ENCODE measurements around the gene ZNF622.
A peak's percentile ranks its signal among the peaks of the same experiment; 100 is the strongest.

The ZNF622 gene

DNA sequence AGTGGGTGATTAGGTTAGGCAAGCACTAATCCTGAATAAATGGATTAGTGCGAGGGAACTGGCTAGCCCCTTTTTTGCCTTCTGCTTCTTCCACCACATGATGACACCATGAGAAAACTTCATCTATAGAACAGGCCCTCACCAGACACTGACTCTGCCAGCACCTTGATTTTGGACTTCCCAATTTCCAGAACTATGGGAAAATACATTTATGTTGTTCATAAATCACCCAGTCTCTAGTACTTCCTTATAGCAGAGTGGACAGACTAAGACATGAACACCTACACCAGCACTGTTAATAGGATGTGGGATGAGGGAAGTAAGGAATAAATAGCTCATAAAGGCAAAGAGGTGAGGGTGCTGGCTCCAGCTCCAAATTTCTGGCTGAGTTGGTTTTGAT, 1.4 kb downstream of the ZNF622 start:
- TF ChIP-seq CTCF (conservative IDR thresholded peaks at IDR 0.05; ENCODE audit: low read depth, low read length) = no peak
- no peak for DNase-seq (ENCODE audit: low read depth)
- peak overlapping the region; percentile 92 for H3K4me3 ChIP-seq (ENCODE audit: low read depth, low read length)

- H3K4me3 ChIP-seq (ENCODE audit: low read depth, low read length) = peak overlapping the region; percentile 12
- peak; percentile 98 for DNase-seq (ENCODE audit: low read depth)
- TF ChIP-seq CTCF (conservative IDR thresholded peaks at IDR 0.05; ENCODE audit: low read depth, low read length) = no peak
Measured at GRCh38 chr5:16461782-16462181, 3.8 kb downstream of the ZNF622 start.

DNA sequence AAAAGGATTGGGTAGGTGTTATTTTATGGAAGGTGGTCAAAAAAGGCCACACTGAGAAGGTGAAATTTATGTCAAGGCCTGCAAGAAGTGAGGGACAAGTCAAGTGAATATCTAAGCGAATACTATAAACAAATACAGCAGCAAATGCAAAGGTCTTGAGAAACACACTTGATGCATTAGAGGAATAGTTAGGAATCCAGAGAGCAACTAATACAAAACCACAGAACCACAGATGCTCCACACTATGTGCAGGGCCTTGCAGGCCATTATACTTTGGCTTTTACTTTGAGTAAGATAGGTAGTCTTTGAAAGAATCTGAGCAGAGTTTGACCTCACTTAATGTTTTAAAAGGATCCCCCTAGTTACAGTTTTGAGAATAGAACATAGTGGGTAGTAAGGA, 4.6 kb downstream of the ZNF622 start:
- DNase-seq (ENCODE audit: low read depth) = peak; percentile 91
- H3K4me3 ChIP-seq (ENCODE audit: low read depth, low read length) = no peak overlapping the region
- TF ChIP-seq CTCF (conservative IDR thresholded peaks at IDR 0.05; ENCODE audit: low read depth, low read length) = no peak

DNA sequence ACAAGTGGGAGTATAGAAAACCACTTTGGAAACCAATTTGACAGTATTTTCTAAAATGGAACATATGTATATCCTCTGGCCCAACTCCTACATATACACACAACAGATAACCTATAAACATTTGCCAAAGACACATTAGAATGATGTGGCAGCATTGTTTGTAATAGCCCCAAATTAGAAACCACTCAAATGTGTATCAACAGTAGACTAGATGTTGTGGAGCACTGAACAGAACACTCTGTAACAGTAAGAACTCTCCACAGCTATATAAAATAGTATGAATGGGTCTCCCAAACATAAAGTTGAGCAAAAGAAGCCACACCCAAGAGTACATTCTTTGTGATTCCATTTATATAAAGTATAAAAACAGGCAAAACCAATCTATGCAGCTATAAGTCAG, 6.1 kb downstream of the ZNF622 start:
- no peak for DNase-seq (ENCODE audit: low read depth)
- no peak overlapping the region for H3K4me3 ChIP-seq (ENCODE audit: low read depth, low read length)
- TF ChIP-seq CTCF (conservative IDR thresholded peaks at IDR 0.05; ENCODE audit: low read depth, low read length) = no peak

DNA sequence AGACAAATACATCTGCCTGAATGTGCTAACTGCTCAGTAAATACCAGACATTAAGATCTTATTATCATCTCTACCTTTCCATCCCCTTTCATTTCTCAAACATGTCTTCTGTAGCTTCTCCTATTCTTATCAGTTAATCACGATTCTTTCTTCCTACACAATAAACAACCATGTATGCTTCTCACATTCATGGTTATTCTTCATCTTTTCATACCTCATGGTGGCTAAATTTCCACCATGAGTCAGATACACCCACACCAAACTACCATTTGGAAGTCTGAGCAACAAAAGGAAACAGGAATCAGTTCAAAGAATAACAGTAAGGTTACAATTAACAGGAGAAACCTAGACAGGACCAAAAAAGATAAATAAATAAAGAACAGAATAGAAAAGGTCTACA, 7.7 kb downstream of the ZNF622 start:
- H3K4me3 ChIP-seq (ENCODE audit: low read depth, low read length) = no peak overlapping the region
- no peak for TF ChIP-seq CTCF (conservative IDR thresholded peaks at IDR 0.05; ENCODE audit: low read depth, low read length)
- DNase-seq (ENCODE audit: low read depth) = no peak

DNA sequence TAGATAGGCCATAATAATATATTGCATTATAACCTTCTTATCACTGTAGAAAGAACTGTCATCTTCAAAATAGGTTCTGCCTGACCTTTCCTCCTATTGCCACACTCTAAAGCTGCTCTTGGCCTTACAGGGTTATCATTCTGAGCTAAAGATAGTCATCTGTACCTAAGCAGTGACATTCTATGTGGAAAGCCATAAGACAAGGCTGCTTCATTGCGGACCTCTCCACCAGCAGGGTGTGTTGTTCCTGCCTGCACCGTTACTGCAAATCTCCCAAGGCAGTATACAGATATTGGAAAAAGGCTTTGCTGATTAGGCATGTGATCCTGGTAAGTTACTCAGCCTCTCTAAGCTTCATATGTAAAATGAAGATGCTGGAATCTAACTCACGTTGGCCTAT, 8.1 kb downstream of the ZNF622 start:
- no peak overlapping the region for H3K4me3 ChIP-seq (ENCODE audit: low read depth, low read length)
- TF ChIP-seq CTCF (conservative IDR thresholded peaks at IDR 0.05; ENCODE audit: low read depth, low read length) = peak; percentile 57
- DNase-seq (ENCODE audit: low read depth) = peak; percentile 46

GRCh38 chr5:16456103-16456832, 9.3 kb downstream of the ZNF622 start:
- no peak overlapping the region for H3K4me3 ChIP-seq (ENCODE audit: low read depth, low read length)
- DNase-seq (ENCODE audit: low read depth) = peak; percentile 86
- peak; percentile 63 for TF ChIP-seq CTCF (conservative IDR thresholded peaks at IDR 0.05; ENCODE audit: low read depth, low read length)
